ENCODE measurements around the gene DGCR6.
"Not testable (repeated sequence)": the region's sequence is repeated elsewhere in the genome, so short reads cannot be mapped to it uniquely, and the experiment has no call there.

Gene DGCR6

DNA sequence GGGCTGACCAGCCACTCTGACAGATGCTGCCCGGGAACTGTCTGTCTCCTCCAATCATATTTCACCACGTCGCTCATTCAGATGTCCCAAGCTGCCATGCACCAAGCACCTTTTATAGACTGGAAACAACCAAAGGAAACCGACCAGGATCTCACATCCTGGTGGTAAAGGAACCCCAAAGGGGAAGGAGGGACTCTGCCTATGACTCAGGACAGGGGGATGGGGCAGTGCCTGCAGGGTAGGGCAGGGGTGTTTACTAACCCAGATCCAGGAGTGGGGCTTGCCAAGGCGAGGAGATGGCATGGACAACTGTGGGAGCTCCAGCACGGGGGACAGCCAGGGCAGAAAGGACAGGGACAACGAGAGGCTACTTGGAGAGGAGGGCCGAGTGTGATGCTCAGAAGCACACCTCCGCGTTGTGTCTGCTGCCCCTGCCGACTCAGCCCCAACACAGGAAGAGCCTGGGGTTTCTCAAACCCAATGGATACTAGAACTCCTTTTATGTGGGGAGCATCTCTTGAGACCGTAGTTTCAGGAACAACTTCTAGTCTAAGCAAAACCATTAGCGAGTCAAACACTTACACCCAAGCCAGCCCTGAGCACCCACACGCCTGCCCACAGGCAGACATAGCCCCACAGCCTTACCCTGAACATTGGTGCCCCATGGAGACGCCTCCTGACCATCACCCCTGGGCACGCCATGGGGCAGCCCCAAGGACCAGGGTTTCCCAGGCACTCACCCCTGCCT is 26.0 kb downstream of the DGCR6 start:
- no peak for FAIRE-seq

DNA sequence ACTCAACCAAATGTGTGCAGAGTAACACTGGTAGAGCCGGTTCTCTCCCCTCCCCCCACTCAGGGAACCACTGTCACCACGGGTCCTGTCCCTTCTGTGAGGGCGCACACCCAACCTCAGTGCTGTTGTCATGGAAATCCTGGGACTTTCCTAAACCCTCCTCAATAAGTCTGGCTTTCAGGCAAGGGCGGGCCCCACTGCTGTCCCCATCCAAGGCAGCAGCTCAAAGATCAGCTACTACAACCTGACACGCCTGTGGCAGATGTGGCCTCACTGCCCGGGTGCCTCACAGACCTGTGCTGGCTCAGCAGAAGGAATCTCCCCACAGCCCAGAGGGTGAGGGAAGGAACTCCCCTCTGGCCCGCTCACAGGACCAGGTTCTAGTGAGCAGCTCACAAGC is 27.8 kb downstream of the DGCR6 start:
- FAIRE-seq, result no peak

DNA sequence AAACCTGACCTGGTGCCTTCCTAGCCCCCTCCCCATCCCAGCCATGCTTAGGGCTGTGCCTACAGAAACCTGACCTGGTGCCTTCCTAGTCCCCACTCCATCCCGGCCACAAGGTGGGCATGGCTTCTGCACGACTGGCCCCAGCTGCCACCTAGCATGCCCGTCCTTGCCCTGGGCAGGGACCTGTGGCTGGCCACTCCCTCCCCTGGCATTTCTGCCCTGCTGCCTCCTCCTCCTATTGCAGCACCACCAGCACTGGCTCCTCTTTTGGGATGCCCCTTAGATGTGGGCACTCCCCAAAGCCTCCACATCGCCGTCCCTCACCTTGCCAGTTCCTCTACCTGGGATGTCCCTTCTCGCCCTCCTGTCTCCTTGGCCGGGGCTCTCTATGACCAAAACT is 28.6 kb downstream of the DGCR6 start:
- FAIRE-seq, result not testable (repeated sequence)

DNA sequence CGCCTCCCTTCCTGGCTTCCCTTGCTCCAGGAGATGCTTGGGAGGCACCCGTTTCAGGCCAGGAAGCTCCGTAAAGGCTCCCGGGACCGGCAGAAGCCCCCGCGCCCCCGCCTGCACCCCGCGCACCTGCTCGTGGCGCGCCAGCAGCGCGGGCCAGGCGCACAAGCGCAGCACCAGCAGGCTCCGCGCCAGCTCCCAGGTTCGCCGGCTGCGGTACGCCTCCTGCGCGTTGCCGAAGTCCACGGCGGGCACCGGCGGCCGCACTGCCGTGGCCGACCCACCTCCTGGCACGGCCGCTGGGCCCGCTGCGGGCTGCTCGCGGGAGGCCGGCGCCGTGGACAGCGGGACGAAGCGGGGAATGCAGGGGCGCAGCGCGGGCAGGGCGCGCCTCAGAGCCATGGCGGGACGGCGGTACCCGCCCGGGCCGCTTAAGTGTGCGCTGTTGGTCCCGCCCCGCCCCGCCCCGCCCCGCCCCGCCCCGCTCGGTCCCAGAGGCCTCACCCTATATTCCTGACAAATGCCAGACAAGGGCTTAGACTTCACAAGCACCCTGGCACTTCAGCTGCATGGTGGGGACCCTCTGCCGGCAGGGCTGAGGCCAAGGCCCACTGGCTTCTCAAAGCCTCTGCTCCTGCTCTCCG is 29.9 kb downstream of the DGCR6 start, which contains the start of gene PRODH:
TSS of gene PRODH (minus strand) at position 405 of the 641 bp plus-strand sequence. CDS start at position 399, 6 bp downstream.
- no peak for FAIRE-seq

DNA sequence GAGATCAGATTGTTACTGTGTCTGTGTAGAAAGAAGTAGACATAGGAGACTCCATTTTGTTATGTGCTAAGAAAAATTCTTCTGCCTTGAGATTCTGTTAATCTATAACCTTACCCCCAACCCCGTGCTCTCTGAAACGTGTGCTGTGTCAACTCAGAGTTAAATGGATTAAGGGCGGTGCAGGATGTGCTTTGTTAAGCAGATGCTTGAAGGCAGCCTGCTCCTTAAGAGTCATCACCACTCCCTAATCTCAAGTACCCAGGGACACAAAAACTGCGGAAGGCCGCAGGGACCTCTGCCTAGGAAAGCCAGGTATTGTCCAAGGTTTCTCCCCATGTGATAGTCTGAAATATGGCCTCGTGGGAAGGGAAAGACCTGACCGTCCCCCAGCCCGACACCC is 32.6 kb downstream of the DGCR6 start:
- FAIRE-seq, result not testable (repeated sequence)

DNA sequence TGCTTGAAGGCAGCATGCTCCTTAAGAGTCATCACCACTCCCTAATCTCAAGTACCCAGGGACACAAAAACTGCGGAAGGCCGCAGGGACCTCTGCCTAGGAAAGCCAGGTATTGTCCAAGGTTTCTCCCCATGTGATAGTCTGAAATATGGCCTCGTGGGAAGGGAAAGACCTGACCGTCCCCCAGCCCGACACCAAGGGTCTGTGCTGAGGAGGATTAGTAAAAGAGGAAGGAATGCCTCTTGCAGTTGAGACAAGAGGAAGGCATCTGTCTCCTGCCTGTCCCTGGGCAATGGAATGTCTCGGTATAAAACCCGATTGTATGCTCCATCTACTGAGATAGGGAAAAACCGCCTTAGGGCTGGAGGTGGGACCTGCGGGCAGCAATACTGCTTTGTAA is 41.0 kb downstream of the DGCR6 start:
- FAIRE-seq, result not testable (repeated sequence)

DNA sequence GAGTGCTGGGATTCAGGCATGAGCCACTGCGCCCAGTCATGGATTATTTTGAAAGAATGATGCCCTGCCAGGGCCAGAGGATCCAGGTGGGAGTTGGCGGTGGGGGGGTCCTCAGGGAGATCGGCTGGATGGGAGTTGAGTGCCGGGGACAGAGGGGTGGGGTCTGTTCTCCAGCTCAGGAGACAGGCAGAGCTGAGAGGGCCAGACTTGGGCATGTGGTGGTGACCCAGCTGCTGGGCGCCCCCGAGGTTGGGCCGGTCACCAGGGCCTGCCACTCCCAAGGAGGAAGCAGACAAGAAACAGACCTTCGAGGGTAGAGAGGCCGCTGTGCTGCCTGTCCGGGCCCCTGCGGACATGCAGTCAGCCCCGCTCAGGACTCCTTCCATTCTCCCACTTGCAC is 41.8 kb downstream of the DGCR6 start:
- FAIRE-seq, result no peak

DNA sequence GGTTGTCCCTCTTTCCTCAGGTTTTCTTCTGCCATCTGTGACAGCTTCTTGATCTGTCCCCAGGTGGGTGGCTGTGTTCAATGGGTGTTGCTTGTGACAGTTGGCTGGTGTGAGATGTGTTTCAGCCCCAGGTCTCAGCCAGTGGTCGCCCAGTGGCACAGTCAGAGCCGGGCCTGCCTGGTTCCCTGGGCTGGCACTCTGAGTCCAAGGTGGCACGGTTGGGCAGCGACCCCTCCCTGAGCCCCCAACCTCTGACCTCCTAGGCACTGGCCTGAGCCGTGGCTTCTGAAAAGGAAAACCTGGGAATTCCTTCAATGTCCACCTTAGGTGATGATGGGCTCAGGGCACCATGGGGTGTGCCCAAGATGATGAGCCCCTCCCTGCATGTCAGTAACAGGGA is 44.0 kb downstream of the DGCR6 start:
- FAIRE-seq, result no peak

DNA sequence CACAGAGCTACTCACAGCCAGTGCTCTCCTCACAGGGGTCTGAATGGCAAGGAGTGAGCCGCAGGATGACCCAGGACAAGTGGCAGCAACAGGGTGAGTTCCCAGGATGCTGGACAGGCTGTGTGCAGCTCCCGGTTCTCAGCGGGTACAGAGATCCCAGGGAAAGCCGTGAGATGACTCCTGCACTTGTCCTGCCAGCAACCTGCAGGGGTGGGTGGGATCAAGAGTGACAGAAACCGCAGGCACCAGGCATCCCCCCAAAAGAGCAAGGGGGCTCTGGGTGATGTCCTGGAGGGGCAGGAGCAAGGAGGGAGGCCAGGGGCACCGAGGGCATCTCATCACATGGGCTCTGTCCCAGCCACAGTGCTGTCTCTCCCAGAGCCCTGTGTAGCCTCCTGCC is 45.9 kb downstream of the DGCR6 start:
- FAIRE-seq, result no peak

DNA sequence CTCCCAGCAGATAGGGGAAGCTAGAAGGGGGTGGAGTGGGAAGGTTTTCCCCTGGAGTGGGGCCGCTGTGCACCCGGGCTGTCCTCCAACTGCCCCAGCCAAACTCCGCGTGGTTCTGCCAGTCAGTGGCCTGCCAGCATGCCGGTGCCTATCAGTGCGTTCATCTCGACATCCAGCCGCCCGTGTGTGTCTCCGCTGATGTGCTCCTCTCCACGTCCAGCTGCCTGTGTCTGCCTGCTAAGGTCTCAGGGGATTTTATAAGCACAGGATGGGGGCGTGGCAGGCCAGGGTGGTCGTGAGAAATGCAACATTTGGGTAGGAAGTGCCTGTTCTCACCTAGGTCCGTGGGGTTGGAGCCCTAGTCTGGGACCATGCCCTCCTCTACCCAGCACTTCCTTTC is 47.0 kb downstream of the DGCR6 start:
- not testable (repeated sequence) for FAIRE-seq

DNA sequence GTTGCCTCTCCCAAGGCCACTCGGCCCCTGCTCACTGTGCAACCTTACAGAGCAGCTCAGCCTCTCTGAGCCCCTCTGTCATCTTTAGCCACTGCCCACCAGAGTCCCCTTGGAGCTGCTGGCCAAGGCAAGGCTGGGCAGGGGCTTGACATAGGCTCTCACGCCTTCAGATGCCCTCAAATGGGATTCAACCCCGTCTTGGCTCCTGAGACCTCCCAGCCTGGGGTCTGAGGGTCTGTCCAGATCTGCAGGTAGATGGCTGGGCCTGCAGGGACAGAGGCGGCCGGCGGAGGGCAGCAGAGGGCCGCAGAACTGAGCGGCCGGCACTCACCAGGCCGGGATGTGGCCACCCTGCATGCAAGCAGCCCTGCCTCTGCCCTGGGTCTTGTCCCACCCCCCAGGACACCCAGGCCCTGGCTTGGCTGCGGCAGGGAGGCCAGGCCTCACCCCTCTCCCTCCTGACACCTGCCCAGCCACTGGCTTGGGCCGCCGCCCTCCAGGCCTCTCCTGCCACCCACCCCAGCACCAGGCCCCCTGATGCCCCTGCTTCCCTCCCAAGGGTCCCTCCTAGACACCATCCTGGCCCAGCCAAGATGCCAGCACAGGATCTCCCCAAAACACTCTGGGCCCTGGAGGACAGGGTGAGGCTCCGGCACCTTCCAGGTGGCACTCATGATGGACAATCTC is 48.3 kb downstream of the DGCR6 start:
- not testable (repeated sequence) for FAIRE-seq

DNA sequence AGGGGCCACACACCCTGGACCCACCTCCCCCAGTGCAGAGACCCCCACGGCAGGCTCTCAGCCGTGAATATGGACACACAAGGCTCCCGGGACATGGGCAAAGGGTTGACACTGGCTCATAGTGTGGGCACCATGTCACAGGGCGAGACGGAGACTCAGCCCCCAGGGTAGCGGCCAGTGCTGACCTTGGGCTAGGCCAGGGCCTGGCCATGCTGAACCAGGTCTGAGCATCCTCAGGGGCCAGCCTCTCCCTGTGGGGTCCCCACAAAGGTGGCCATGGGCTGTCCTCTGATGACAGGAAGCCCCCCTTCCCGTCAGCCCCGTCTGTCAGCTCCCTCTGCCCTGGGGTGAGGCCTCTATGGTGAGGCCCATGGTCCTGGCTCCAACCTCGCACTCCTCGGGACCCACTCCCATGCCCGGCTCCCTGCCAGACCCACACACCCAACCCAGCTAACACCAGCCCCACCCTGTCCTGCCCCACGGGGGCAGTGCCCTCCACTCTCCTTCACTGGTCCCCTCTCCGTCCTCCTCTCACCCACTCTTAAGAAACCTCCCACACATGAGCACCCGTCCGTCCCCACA is 49.0 kb downstream of the DGCR6 start:
- no peak for FAIRE-seq

DNA sequence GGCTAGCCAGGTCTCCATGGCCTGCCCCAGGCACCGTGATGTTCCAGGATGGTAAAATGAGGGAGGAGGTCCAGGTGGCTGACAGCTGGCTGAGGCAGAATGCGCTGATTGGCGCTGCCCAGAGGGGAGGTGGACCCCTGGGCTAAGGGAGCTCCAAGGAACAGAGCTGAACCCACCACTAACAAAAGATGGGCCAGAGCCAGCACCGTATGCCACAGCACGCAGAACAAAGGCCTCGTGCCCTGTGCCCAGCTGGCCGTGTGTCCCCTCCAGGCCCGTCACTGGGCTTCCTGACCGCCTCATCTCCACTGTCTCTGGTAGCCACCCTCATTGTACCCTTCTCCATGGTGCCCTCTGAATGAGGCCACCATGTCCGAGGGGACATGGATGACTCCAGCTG is 49.6 kb downstream of the DGCR6 start:
- no peak for FAIRE-seq

DNA sequence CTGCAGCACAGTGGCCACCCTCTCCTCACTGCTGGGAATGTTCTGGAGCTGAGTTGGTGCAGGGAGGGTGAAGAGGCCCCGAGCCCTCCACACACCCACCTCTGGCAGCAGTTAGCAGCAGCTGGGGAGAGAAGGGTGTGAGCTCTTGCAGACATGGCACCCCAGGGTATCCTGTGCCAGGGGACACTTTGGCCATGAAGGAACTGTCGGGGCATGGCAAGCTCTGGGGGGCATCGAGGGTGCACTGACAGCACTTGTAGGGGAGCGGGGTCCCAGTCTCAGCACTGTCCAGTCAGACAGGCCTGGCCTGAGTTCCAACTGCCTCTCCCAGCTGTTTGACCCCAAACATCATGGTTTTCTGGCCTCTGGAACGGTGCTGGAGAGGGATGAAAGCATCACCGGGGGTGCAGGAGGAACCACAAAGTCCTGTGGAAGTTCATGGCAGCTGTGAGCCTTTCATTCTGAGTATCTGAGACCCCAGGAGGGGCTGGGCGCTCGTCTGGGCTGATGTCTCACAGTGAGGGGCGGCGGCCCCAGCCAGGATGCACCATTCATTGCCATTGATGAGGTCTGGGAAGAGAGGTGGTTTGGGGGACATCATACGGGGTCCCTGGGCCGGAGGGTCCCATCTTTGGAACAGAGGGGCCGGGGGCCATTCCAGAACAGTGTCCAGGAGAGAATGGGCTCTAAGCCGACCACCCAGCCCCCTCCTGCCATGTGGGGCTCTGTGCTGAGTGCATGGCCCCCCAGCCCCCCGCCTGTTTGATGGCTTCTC is 50.2 kb downstream of the DGCR6 start:
- not testable (repeated sequence) for FAIRE-seq

DNA sequence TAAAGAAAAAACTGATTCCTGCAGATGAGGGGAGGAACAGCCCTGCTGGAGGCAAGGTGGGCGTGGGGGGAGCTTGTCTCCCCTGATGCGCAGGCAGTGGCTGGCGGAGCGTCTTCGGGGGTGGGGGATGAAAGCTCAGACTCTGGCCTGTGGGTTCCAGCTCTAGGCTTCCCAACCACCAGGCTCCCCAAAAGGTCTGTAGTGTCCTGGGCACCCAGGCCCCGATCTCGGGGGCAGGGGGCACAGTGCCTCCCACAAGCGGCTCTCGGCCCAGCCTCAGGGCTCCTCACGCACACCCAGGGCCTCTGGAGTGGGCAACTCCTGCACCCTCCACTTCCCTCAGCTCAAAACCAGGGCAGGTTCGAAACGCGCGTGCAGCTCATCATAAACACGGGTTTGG is 50.8 kb downstream of the DGCR6 start:
- not testable (repeated sequence) for FAIRE-seq

DNA sequence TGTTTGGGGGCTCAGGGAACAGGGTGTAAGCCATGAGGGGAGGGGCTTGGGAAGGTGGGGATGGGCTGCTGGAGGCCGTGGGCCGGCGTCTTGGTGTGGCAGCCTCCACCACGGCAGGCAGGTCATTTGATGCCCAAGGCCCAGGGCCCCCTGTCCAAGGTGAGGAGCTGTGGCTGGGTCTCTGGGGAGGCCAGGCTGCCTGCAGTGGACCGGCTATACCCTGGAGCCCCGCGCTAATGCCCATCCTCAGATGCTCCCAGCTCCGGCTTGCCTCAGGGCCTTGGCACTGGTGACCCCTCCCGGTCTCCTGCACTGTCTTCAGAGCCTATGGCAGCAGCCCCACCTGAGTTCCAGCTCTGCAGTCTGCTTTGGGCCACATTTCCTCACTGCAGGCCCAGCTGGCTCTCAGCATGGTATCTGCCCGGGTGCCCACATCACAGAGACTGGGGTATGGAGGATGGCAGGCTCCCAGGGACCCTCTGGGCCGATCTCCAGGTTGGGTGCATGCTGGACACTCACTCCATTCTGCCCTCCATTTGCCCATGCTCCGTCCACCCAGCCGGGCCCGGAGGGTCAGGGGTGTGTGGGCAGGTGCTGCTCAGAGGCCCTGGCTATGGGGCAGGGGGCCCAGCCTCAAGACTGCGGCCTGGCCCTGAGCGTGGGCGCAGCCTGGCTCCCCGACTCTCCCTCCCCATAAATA is 51.7 kb downstream of the DGCR6 start:
- not testable (repeated sequence) for FAIRE-seq

DNA sequence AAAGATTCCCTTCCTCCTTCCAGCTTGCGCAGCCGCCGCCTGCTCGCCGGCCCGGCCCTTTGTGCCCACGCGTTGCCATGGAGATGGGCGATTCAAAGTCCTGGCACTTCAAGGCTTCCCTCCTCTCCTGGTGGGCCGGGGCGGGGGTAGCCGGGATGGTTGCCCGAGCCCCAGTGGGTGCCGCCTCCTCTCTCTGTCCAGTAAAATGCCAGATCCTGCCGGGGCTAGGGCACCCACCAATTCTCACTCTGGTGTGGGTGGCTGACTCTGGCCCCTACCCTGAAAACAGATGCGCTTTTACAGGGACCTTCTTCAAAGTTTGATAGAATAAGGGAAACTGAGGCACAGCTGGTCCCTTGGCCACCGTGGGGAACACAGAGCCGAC is 52.2 kb downstream of the DGCR6 start:
- FAIRE-seq, result not testable (repeated sequence)

DNA sequence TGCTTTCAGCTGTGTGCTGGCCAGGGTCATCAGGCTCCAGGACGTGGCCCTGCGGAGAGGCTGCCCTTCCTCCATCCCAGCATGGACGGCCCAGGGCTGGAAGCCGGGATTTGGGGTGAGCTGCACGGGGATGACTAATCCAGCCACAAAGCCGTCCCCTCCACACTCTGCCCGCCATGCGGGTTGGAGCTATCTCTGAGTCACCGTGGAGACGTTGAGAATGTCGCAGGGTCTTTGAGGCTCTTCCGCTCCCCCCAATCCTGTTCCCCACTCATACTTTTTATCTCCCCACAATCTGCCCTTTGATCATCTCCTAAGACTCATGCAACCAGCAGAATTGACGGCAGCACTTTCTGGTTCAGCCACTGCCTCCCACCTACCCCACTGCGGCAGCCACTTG is 52.6 kb downstream of the DGCR6 start:
- not testable (repeated sequence) for FAIRE-seq

DNA sequence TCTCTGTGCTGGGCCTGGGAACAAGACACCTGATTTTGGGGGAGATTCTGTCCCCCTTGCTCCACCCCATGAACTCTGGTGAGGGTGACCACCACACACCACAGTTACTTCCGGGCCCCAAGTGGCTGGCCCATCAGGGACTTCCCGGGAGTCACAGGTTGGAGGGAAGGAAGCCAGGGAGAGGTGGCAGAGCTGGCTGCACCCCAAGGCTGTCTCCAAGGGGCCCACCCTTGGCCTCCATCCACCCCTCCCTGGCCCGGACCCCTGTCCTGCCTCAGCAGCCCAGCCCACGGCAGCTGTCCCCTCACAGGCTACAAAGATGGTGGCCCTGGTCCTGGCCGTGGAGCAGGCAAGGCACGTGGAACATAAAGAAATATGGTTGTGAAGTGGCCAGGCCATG is 53.1 kb downstream of the DGCR6 start:
- FAIRE-seq, result not testable (repeated sequence)

DNA sequence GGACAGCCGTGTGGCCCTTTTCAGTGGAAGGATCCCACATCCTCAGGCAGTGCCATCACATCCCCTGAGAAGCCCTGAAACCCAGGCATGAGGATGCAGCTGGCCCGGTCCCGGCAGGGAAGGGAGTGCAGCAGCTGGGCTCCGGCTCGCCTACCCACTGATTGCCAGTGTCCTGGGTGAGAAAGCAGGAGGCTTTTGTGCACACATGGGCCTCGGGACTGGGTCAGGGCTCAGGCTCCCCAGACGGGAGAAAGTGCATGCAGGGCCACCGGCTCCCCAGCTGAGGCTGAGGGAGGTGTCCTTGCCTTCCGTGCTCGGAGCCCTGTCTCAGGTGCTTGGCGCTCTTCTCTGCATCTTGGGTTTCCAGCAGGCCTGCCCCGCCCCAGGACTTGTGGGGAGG is 53.6 kb downstream of the DGCR6 start:
- FAIRE-seq, result not testable (repeated sequence)

DNA sequence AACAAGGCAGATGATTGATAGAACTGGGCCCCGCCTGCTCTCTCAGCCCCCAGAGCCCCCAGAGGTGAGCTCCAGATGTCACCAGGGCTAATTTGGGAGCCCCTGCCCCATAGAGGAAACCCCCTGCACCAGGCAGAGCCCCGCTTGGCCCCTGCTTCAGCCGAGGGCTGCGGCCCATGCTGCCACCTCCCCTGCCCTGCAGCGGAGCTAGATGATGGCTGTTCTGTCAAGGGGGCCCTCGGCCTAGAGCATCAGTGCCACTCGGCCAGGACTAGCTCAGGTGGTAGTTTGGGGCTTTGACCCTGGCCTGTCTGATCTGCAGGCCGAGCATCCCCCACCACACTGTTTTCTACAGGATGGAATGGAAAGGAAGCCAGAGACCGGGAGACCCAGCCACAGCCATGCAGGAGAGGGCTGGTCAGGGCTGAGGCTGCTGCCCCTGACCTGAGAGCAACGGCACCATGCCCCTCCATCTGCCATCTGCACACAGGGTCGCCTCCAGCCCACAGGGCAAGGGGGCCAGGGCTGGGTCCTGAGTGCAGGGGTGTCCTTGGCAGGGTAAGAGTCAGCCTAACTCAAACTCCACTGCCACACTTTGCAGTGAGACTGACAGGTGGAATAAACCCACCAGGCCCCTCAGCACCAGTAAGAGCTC is 54.2 kb downstream of the DGCR6 start:
- not testable (repeated sequence) for FAIRE-seq
